NCI-H146 treated with DMSO at 0.1 percent for 48 hours (cell line): ENCODE results near the gene AQP12B.
"Not testable (repeated sequence)": the region's sequence is repeated elsewhere in the genome, so short reads cannot be mapped to it uniquely, and the experiment has no call there.

ENCODE experiments used
- DNase-seq: peaks from one replicate; lab custom pipeline; 2025; ENCODE audit not compliant: unreplicated experiment; lab: John Stamatoyannopoulos, UW

AQP12B gene

DNA sequence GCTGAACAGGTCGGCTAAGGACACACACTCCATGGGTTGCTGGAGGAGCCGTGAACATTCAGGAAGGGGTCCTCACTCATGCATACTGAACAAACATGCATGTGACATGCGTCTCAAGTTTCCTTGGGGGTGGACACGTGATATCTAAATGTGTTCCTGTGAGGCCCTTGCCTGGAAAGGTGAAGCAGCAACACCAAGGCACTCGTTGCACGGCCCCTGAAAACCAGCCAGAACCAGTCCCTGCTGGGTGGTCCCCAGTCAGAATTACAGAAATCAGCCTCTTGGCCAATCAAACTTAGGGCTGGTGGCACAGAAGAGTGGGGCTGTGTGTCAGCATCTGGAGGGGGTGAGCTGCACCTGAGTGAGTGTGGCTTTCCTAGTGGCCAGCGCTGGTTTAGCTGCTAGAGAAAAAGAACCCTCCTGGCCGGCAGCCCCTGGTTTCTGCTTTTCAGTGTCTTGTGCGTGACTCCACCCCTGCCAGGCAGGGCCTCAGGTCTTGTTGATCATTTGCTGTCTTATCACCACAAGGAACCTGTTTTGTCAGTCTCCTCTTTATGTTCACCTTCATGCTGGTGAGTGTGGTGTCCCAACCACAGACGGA lies 3.2 kb upstream of the AQP12B start:
- DNase-seq: no peak

DNA sequence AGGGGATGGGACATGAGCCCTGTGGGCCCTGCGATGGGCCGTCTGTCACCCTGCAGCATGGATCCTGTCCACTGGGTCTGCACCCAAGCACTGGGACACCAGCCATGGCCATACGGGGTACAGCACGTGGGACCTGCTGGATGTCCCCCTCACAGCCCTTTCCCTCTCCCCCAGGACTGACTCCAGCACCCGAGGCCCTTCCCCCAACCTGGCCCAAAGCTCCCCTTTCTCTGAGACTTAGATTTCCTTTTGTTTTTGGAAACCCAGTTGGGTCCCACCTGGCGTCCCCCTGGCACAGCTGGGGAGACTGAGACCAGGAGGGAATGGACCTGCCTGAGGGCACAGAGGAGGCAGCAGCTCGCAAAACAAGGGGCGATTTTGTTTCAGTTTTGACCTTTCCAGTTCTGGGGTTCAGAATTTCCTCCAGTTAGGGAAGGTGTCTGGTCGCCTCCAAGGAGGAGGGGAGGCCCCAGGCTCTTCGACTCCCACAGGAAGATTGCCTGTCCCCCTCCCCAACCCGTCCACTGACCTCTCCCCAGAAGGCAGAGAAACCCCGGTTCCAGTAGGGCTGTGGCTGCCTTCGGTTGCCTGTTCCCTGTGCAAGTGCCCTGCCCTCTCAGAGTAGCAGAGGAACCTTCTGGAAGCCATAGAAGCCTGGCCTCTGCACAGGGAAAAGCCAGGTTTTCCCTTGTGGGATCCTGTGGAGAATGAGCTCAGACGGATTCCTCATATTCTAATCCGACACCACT lies 1.5 kb upstream of the AQP12B start:
- not testable (repeated sequence) for DNase-seq

DNA sequence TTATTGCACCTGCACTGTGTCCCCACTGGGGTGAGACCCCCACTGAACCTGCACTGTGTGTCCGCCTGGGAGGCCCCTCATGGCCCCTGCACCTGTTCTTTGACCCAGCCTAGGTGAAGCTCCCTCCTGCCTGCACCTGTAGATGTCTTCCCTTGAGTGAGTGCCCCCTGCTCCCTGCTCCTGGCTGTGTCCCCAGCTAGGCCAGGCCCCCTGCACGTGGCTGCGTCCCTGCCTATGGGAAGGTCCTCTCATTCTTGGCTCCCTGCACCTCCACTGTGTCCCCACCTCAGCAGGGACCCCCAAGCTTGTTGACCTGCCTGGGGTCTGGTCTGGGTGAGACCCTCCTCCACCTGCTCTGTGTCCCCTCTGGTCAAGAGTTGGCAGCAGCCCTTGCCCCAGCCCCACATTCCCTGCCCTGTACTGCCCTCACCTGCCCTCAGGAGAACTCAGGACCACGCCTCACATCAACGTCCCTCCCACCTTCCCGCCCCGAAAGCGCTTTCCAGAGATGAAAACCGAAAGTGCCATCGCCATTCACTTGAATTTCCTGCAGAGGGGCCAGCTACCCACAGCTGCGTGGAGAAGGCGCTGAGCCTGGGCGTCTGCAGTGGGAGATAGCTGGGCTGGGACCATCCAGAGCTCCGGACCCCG lies 769 bp upstream of the AQP12B start:
- DNase-seq: not testable (repeated sequence)

DNA sequence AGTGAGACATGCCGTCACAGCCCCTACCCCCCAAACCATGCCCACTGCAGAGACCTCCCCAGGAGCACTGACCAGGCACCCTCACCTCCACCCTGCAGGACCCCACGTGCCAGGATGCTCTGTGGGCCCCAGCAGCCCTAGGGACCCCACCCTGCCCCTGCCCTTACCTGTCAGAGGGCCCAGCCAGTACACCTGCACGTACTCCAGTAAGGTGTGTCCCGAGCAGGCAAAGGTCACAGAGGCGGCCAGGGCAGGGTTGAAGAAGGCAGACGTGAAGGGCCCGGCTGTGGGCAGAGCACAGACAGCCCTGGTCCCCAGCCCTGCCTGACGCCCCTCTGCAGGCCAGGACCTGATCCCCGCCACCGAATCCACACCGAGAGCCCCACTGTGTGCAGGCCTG lies 2.5 kb downstream of the AQP12B start:
- DNase-seq: not testable (repeated sequence)

DNA sequence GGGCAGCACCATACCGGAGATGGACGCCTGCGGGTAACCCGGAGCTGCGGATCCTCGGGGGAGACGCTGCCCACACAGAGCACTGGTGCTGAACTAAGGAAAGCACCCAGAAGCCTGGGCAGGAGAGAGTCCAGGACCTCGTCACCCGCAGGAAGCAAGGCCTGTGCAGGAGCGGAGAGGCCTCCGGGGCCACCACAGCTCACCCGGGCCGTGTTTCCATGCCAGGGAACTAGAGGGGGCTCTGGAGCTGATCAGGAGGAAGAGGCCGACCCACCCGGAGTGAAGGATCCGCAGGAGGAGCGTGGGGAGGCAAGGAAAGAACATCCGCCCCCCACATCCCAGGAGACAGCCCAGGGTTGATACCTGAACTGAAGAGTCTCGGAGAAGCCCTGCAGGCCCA lies 3.8 kb downstream of the AQP12B start:
- not testable (repeated sequence) for DNase-seq

DNA sequence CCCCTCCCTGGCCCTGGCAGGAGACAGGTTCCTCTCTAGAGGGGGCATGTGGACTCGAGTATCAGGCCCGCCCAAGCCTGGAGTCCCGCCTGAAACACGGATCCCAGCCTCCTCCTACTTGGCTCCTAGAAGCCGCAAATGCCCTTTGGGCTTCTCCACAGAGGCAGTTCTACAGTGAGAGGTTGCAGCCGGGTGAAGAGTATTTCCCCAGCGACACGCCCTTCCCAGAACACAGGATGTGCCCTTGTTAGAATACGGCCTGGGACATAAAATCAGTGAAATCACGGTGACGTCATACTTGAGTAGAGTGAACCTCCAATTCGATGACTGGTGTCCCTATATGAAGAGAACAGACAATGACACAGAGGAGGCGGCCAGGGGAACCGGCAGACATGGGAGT lies 4.6 kb downstream of the AQP12B start:
- not testable (repeated sequence) for DNase-seq

DNA sequence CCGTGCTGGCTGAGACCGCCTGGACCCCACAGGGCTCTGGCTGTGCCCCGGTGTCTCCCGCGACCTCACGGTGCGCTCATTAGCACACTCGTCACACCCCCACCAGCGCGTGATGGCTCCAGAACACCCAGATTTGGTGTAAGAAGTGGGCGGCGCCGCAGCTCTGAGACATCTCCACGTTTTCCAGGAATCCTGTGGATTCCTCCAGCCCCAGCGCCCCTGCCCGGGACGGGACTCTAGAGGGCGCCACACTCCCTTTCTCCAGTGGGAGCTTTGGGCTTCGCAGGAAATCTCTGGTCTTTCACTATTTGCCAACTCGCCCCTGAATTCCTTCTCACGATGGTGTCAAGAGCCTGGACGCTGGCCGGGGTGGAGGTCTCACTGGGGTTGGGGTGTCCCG lies 7.3 kb downstream of the AQP12B start:
- not testable (repeated sequence) for DNase-seq

DNA sequence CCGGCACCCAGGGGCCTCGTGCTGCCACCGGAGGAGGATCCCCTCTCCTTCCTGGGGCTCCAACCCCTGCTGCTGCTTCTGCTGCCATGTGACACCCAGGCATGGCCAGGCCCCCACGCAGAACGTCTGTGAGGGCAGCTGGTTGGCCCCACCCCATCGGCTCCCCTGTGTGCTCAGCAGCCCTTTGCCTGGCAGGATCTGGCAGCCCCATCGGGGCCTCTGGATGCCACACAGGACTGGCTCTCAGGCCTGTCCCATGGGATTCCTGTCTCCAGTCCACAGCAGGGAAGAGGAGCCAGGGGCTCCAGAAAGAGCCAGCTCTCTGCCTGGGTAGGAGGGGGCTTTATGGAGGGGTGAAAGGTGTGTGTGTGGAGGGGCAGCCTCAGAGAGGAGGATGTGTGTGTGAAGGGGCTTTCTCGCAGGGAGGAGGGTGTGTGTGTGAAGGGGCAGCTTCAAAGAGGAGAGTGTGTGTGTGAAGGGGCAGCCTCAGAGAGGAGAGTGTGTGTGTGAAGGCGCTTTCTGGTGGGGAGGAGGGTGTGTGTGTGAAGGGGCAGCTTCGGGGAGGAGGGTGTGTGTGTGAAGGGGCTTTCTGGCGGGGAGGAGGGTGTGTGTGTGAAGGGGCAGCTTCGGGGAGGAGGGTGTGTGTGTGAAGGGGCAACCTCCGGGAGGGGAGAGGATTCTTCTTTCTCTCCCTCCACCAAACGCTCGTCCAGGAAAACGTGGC lies 8.1 kb downstream of the AQP12B start:
- not testable (repeated sequence) for DNase-seq

DNA sequence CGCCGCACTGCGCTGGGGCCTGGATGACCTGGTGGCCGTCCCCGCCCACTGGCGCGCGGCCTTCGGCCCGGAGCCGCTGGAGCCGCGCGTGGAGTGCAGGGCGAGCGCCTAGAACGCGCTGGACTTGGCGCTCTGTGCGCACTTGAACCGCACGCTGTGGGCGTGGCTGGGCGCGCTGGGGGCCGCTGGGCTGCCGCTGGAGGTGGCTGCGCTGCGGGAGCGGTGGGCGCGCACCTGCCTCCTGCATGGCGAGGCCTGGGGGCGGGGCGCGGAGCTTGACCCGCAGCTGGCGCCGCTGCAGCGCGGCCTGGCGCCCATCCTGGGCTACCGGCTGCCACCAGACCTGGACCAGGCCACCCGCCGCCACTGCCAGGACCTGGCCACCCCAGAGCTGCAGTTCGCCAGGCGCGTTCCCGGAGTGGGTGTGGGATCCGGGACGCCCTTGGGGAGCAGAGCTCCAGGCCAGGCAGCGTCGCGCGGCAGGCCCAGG lies 9.9 kb downstream of the AQP12B start:
- DNase-seq: no peak

DNA sequence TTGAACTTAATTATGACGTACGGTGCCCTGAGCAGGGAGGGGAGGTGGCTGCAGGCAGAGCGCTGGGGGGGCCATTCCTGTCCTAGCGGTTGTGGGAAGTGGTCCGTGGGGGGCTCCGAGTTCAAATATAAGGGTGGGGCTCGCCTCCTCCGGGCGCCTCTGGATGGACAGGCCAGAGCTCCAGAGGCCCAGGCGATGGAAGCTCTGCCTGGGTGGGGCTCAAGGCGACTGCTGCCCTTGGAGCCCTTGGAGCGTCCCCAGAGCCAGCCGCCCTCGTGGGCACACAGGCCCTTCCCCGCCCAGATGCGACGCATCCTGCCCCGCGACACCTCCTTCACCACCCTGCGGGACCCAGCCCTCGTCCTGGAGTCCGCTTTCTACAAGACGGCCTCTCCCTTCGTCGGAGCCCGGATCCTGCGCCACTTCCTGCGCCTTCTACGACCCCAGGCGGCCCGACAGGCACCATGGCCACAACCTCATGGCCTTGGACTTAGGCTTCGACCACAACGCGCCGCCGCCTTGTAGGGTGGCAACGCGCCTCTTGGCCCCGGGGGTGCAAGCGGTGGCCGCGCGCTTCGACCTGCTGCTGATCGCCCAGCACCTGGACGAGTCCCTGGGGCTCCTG lies 10.5 kb downstream of the AQP12B start:
- no peak for DNase-seq

DNA sequence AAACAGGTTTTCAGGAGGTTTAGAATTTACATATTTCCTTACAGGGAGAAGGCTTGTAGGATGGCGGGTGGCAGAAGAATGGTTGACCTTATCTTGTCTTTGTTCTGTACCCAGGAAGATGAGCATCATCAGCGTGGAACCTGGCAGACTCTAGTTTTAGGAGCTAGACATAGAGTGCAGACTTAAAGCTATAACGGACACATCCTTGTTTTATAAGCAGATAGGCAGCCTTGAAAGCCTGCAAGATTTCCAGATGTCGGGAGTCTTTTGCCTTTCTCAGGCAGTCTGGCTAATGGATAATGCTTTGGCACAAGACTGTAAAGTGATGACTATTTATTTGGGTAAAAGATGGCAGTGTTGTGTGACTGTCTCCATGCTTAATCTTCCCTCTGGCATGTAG lies 11.7 kb downstream of the AQP12B start:
- no peak for DNase-seq

DNA sequence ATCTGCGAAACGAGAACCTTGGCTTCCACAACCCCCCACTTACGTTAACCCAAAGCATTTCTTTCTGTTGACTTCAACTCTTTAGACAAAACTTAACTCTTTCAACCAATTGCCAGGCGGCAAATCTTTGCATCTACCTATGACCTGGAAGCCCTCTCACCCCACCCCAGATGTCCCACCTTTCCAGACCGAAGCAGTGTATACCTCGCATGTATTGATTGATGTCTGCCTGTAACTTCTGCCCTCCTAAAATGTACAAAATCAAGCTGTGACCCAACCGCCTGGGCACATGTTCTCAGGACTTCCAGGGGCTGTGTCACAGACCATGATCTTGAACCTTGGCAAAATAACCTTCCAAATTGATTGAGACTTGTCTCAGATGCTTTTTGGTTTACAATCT lies 12.3 kb downstream of the AQP12B start:
- no peak for DNase-seq

DNA sequence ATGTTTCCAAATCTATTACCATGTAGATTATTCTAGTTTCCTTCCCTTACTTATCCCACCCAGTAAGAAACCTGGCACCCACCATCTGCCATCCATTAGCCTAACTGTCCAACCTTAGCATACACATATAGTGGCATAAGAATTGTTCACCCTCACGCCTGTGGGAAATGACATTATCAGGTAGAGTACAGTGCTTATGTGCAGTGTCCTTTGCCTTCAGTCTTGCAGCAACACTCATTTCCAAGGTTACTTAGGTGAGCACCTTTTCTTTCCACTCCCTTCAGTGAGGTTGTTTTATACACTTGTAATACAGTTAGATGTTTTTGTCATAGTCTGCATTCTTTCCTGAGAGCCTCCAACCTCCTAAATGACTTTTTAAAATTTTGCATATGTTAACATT lies 18.1 kb downstream of the AQP12B start:
- no peak for DNase-seq

DNA sequence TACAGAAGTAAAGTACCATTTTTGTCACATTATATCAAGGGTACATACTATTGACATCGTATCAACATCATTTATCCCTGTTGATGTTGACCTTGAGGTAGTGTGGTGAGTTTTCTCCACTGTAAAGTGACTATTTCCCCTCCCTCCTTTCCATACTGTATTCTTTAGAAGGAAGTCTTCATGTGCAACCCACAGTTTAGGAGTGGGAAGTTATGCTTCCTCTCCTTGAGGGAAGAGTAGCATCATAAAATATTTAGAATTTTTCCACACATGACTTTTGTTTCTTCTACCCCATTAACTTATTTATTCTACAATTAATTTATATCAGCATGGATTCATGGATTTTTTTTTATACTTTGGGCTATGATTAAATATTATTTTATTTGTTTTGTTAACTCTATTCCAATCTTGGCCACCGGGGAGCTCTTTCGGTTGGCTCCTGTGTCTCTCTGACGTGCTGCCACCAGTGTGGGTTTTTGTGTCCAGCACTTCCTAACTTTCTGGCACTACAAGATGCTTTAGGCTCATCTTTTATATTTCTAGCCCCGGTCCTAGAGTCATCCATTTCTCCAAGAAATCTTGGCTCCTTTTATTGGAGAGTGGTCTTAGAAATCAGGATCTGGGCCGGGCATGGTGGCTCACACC lies 19.0 kb downstream of the AQP12B start:
- DNase-seq: no peak

DNA sequence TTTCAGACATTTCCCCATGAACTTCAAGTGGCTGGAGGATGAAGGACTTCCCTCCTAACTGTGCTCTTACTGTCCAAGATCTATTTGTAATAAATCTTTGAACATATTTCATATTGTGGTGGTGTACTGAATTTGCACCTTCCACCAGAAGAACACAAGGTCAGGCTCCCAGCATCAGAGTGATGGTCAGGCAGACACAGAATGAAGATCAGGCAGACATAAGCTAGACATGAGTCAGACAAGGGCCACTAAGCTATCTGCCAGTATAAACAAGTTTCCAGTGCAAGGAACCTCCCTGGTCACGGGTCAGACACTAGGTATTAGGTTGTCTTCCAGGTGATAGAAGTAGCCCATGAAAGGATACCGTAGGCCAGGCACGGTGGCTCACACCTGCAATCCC lies 20.0 kb downstream of the AQP12B start:
- DNase-seq: no peak

DNA sequence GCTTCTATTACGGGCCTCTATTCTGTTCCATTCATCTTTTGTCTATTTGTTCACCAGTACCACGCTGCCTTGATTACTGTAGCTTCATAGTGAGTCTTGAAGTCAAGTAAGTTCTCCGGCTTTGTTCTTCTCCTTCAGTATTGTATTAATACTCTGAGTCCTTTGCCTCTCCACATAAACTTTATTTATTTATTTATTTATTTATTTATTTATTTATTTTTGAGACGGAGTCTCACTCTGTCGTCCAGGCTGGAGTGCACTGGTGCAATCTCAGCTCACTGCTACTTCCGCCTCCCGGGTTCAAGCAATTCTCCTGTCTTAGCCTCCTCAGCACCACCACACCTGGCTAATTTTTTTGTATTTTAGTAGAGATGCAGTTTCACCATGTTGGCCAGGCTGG lies 22.8 kb downstream of the AQP12B start:
- not testable (repeated sequence) for DNase-seq

DNA sequence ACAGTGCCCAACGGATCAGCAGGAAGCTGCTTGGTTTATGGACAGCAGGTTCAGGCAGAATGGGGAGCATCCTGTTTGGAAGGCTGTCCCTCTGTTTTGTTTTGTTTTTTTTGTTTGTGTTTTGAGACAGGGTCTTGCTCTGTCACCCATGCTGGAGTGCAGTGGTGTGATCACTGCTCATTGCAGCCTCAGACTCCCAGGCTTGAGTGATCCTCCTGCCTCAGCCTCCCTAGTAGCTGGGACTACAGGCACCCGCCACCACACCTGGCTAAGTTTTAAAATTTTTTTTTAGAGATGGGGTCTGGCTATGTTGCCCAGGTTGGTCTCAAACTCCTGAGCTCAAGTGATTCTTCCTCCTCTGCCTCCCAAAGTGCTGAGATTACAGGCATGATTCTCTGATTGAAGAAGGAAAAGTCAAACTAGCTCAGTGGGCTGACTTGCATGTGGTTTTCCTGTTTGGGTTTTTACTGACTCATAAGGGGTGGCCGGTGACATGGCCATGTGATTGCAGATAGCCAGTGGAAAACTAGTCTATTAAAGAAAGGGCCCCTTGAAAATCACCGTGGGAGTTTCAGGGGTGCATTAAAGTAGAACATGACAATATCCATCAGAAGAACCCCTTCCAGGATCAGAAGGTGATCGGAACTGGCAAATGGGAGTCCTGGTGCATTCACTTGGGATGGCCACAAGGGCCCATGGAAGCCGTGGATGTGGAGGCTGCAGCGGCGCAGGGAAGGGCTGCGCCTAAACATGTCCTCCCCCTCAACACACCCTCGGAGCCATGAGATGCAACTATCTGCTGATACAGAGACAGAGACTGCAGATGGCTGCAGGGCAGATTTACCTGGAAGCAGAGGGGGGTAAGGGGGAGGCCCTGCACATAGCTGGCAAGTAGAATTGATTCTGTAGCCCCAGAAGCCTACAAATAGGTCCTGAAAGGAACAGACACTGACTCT lies 26.5 kb downstream of the AQP12B start:
- no peak for DNase-seq

DNA sequence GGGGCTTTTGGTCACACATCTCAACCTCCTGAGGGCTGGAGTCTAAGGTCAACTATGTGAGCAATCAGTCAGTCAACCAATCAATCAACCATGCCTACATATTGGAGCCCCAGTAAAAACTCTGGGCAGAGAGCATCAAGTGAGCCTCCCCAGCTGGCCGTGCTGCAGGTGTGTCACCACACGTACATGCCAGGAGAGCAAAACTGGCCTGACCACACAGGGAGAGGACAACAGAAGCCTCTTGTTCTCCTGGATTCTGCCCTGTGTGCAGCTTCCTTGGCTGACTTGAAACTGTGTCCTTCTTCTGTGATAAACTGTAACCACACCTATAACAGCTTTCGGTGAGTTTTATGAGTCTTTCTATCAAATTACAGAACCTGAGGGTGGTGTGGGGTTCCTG lies 31.5 kb downstream of the AQP12B start:
- DNase-seq: no peak

DNA sequence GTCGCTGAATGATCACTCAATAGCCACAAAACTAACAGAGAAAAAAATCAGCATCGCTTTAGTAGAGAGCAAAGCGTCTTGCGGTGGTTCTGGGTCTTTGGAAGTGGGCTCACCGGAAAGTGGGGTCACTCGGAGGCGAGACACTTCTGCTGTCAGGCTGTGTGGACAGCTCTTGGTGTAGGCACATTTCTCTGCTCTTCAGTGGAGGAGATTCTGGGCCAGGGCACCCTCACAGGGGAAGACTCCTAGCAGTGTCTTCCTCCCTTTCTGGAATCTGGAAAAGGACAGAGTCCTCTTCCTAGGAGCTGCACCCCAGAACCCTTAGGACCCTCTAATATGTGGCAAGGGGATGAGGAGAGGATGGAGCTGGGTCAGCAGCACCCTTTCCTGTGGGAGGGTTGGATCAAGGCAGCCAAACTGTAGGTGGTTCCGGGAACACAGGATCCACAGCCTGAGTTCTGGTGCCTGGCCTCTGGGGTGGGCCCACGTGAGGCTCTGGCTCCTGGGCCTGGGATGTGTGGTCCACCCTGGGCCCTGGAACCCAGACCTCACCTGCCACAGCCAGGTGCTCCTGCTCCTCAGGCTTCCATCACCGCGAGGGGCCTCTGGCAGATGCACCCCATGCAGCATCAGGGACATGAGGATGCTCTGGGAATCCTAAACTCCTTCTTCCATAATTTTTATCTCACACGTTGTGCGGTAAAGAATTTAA lies 32.3 kb downstream of the AQP12B start:
- no peak for DNase-seq
